RWPE1 (cell line): ENCODE measurements around the gene PLCD1.
A peak's percentile ranks its signal among the peaks of the same experiment; 100 is the strongest.

Experiments used
- CTCF ChIA-PET: fragments of 350-600 bp; sonication (Branson Sonifier 250); formaldehyde crosslinking; extraction: SDS; loops from one replicate; lab custom pipeline; 2021; lab: Yijun Ruan, JAX
- POLR2A ChIA-PET: fragments of 400-600 bp; formaldehyde crosslinking; extraction: SDS; loops from one replicate; lab custom pipeline; 2020; ENCODE audit warnings: antibody characterized with exemption; ENCODE audit not compliant: low non-redundant PET; lab: Yijun Ruan, JAX
- DNase-seq: peaks from one replicate; pipeline ENCODE4 v3.0.0; 2012; ENCODE audit warnings: low spot score
- H3K27ac ChIP-seq: fragments of 450-650 bp; 2 replicates; pipeline ENCODE4 v1.5.1; 2017
- CTCF ChIP-seq: fragments of 450-650 bp; conservative IDR thresholded peaks from 2 replicates; pipeline ENCODE4 v1.5.1; 2017; ENCODE audit warnings: low read depth, mild to moderate bottlenecking

PLCD1 gene

GRCh38 chr3:38016847-38017444 lies 12.5 kb downstream of the PLCD1 start:
- no peak overlapping the region for H3K27ac ChIP-seq
- no peak for DNase-seq
- TF ChIP-seq CTCF = no peak
- ChIA-PET CTCF (no interaction called here), POLR2A (no interaction called here)

GRCh38 chr3:38016410-38016809 lies 13.0 kb downstream of the PLCD1 start:
- ChIA-PET CTCF (interaction anchor here (0.9 kb wide), 1 partner anchor 11 kb away, joined by 3 read pairs; no protein-coding TSS in a partner anchor), POLR2A (no interaction called here)
- no peak for TF ChIP-seq CTCF
- DNase-seq = no peak
- no peak overlapping the region for H3K27ac ChIP-seq

- H3K27ac ChIP-seq = no peak overlapping the region
- no peak for DNase-seq
- CTCF ChIA-PET = interaction anchor here (0.9 kb wide), 1 partner anchor 11 kb away, joined by 3 read pairs; no protein-coding TSS in a partner anchor
- POLR2A ChIA-PET = no interaction called here
- TF ChIP-seq CTCF = no peak
Measured at GRCh38 chr3:38015984-38016383, 13.5 kb downstream of the PLCD1 start.

GRCh38 chr3:38015485-38015884 lies 14.0 kb downstream of the PLCD1 start:
- no peak for DNase-seq
- ChIA-PET POLR2A (no interaction called here), CTCF (interaction anchor here (0.9 kb wide), 1 partner anchor 10 kb away, joined by 3 read pairs; no protein-coding TSS in a partner anchor)
- no peak overlapping the region for H3K27ac ChIP-seq
- no peak for TF ChIP-seq CTCF

- ChIA-PET CTCF (no interaction called here), POLR2A (no interaction called here)
- DNase-seq = no peak
- H3K27ac ChIP-seq = no peak overlapping the region; the same call in 1 of the 2 replicates
- no peak for TF ChIP-seq CTCF
Measured at GRCh38 chr3:38011111-38011510, 18.3 kb downstream of the PLCD1 start.

GRCh38 chr3:38009807-38010591 lies 19.4 kb downstream of the PLCD1 start:
- TF ChIP-seq CTCF = no peak
- ChIA-PET CTCF (no interaction called here), POLR2A (no interaction called here)
- DNase-seq = no peak
- peak overlapping the region; percentile 35 for H3K27ac ChIP-seq
